ENCODE results near the gene RASAL1. TPM values are rescaled to one million over a fixed set of nuclear protein-coding genes. Genes with fewer than 3 reads are reported as not detected.

The RASAL1 gene
- total RNA-seq, 1 donor from 2014 or later, result 0.26 TPM

DNA sequence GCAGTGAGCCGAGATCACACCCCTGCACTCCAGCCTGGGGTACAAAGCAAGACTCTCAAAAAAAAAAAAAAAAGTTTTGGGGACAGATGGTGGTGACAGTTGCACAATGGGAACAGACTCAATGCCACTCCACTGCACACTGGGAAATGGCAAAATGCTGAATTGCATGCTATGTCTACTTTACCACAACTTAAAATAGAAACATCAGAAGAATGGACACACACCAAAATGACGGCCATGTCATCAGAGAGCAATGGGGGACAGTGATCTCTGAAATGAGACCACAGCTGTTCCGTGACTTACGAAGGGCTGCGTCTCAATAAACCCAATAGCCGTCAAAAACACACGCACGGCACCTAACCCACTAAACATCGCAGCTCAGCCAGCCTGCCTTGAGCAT lies 36.0 kb upstream of the RASAL1 start:
- Histone ChIP-seq H3K4me3 (no peak overlapping the region), H3K36me3 (peaks cover 98% of the 10 kb centered on the region), H3K27ac (no peak overlapping the region), H3K9me3 (no peaks in the 10 kb centered on the region), H3K27me3 (no peaks in the 10 kb centered on the region), H3K4me1 (peaks cover 4% of the 10 kb centered on the region)
- DNase-seq (no peak), ATAC-seq (no peak)
- TF ChIP-seq, protein P1, sequence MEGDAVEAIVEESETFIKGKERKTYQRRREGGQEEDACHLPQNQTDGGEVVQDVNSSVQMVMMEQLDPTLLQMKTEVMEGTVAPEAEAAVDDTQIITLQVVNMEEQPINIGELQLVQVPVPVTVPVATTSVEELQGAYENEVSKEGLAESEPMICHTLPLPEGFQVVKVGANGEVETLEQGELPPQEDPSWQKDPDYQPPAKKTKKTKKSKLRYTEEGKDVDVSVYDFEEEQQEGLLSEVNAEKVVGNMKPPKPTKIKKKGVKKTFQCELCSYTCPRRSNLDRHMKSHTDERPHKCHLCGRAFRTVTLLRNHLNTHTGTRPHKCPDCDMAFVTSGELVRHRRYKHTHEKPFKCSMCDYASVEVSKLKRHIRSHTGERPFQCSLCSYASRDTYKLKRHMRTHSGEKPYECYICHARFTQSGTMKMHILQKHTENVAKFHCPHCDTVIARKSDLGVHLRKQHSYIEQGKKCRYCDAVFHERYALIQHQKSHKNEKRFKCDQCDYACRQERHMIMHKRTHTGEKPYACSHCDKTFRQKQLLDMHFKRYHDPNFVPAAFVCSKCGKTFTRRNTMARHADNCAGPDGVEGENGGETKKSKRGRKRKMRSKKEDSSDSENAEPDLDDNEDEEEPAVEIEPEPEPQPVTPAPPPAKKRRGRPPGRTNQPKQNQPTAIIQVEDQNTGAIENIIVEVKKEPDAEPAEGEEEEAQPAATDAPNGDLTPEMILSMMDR (IDR thresholded peaks at IDR 0.05), result no peak
- intact Hi-C loops (cut with DNase I), result loop anchor here (10.0 kb wide), 1 partner anchor 117 kb away; the partner anchor contains the start of gene DTX1

DNA sequence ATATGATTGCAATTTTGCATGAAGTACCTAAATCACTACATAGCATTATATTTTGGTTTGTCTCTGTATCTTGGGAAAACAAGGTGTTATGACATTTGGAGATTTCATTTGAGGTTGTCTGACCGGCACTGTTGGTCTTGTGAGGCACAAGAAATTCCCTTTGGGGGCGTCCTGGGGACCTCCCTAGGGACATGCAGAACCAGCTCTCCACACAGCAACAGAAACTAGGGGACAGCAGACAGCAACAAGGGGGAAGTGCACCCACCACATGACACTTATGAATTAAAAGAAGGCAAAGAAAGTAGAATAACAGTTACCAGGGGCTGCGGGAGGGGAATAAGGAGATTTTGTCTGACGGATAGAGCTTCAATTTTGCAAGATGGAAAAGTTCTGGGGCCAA lies 35.4 kb upstream of the RASAL1 start:
- no peak for DNase-seq
- TF ChIP-seq, protein P1 (IDR thresholded peaks at IDR 0.05), result no peak
- no peak overlapping the region for H3K4me3 ChIP-seq
- intact Hi-C loops (cut with DNase I), result loop anchor here (10.0 kb wide), 1 partner anchor 116 kb away; the partner anchor contains the start of gene DTX1
- no peak for ATAC-seq
- H3K9me3 ChIP-seq, result no peaks in the 10 kb centered on the region
- H3K36me3 ChIP-seq, result peaks cover 98% of the 10 kb centered on the region
- H3K27ac ChIP-seq, result no peak overlapping the region
- H3K27me3 ChIP-seq, result no peaks in the 10 kb centered on the region
- peaks cover 4% of the 10 kb centered on the region for H3K4me1 ChIP-seq

DNA sequence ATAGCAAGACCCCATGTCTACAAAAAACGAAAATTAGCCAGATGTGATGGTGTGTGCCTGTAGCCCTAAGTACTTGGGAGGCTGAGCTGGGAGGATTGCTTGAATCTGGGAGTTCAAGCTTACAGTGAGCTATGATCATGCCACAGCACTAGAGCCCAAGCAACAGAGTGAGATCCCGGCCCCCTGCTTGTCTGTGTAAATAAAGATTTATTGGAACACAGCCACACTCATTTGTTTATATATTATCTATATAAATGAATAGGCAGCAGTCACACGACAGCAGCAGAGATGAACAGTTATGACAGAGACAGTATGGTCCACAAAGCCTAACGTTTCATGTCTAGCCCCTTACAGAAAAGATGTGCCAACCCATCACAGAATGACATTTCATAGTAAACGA lies 34.9 kb upstream of the RASAL1 start:
- Histone ChIP-seq H3K4me1 (peaks cover 4% of the 10 kb centered on the region), H3K9me3 (no peaks in the 10 kb centered on the region), H3K27ac (no peak overlapping the region), H3K27me3 (no peaks in the 10 kb centered on the region), H3K4me3 (no peak overlapping the region), H3K36me3 (peaks cover 98% of the 10 kb centered on the region)
- ATAC-seq, result no peak
- TF ChIP-seq, protein P1 (IDR thresholded peaks at IDR 0.05), result no peak
- intact Hi-C loops (cut with DNase I), result loop anchor here (10.0 kb wide), 1 partner anchor 116 kb away; the partner anchor contains the start of gene DTX1
- no peak for DNase-seq

DNA sequence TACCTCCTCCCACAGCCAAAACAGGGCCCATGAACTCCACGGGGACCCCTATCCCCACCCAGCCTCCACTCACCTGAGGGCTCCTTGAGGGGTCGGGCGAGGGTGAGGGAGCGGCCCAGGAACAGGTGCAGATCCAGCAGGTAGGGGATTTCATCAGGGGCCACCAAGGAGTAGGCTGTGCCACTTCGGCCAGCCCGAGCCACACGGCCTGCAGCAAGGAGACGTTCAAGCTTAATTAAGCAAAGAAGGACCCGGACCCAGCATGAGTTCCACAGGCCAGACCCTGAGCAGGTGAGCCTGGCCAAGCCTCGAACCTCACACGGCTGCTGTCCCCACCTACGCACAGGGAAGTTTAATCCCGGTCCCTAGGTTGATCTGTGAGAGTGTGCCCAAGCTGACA lies 34.1 kb upstream of the RASAL1 start:
- intact Hi-C loops (cut with DNase I), result loop anchor here (10.0 kb wide), 1 partner anchor 115 kb away; the partner anchor contains the start of gene DTX1
- H3K4me3 ChIP-seq, result no peak overlapping the region

DNA sequence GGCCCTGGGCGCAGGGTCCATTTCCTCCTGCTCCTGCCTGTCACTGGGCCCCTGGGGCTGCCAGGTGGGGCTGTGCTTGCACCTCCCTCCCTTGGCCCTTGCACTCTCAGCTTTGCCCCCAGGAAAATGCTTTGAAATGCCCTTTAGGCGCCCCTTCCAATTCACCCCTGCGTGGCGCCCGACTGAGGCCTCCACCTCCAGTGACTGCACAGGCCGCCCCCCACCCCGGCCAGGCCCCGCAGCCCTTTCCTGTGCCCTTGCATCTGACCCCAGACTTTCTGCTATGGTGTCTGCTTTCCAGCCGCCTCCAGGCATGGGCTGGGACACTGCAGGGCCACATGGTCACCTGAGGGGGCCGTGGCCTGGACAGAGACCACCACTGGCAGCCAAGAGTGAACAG lies 32.3 kb upstream of the RASAL1 start:
- DNase-seq, result no peak
- H3K9me3 ChIP-seq, result no peaks in the 10 kb centered on the region
- H3K27ac ChIP-seq, result no peak overlapping the region
- ATAC-seq, result no peak
- TF ChIP-seq, protein P1 (IDR thresholded peaks at IDR 0.05), result no peak
- intact Hi-C loops (cut with DNase I), result no loop called here
- no peaks in the 10 kb centered on the region for H3K27me3 ChIP-seq
- H3K4me1 ChIP-seq, result no peaks in the 10 kb centered on the region
- H3K36me3 ChIP-seq, result peaks cover 98% of the 10 kb centered on the region
- H3K4me3 ChIP-seq, result no peak overlapping the region

More for the DNA sequence above, 34.1 kb upstream of the RASAL1 start:
- peaks cover 98% of the 10 kb centered on the region for H3K36me3 ChIP-seq
- H3K4me1 ChIP-seq, result peaks cover 2% of the 10 kb centered on the region
- DNase-seq (no peak), ATAC-seq (no peak)
- TF ChIP-seq, protein P1 (IDR thresholded peaks at IDR 0.05), result no peak
- H3K9me3 ChIP-seq, result no peaks in the 10 kb centered on the region
- no peak overlapping the region for H3K27ac ChIP-seq
- H3K27me3 ChIP-seq, result no peaks in the 10 kb centered on the region
